AG09309 (cell line): ENCODE measurements around the gene APBA1.
A peak's percentile ranks its signal among the peaks of the same experiment; 100 is the strongest.

ENCODE experiments used
- DNase-seq: peaks from one replicate; pipeline ENCODE4 v3.0.0-alpha.2; 2010; ENCODE audit warnings: low read depth
- H3K4me3 ChIP-seq: 2 replicates; pipeline ENCODE4 v1.5.1; 2011; ENCODE audit warnings: mild to moderate bottlenecking, low read depth, low read length, moderate library complexity; ENCODE audit not compliant: control insufficient read depth
- CTCF ChIP-seq: IDR thresholded peaks from 2 replicates; pipeline ENCODE4 v1.5.1; 2011; ENCODE audit warnings: mild to moderate bottlenecking, low read depth, low read length, inconsistent platforms; ENCODE audit not compliant: insufficient read depth, control insufficient read depth; ENCODE audit errors: missing control alignments

Gene APBA1

GRCh38 chr9:69555802-69556201 lies 116.4 kb downstream of the APBA1 start:
- no peak for DNase-seq
- no peak for TF ChIP-seq CTCF
- no peak overlapping the region for H3K4me3 ChIP-seq

GRCh38 chr9:69554945-69555344 lies 117.2 kb downstream of the APBA1 start:
- H3K4me3 ChIP-seq: no peak overlapping the region
- no peak for TF ChIP-seq CTCF
- DNase-seq: peak; percentile 52

- DNase-seq: peak; percentile 23
Observed at GRCh38 chr9:69549310-69550202, 122.6 kb downstream of the APBA1 start.

GRCh38 chr9:69548681-69549080 lies 123.5 kb downstream of the APBA1 start:
- no peak for DNase-seq
- no peak overlapping the region for H3K4me3 ChIP-seq
- TF ChIP-seq CTCF: no peak

More at GRCh38 chr9:69549310-69550202, 122.6 kb downstream of the APBA1 start:
- H3K4me3 ChIP-seq: no peak overlapping the region
- TF ChIP-seq CTCF: peak; percentile 91

- no peak overlapping the region for H3K4me3 ChIP-seq
- no peak for DNase-seq
- TF ChIP-seq CTCF: peak; percentile 59
Observed at GRCh38 chr9:69546265-69546664, 125.9 kb downstream of the APBA1 start.

- no peak for DNase-seq
- no peak overlapping the region for H3K4me3 ChIP-seq
- TF ChIP-seq CTCF: no peak
Observed at GRCh38 chr9:69542942-69543704, 129.0 kb downstream of the APBA1 start.
